Measurements from ENCODE around the gene SHROOM3.

The SHROOM3 gene

GRCh38 chr4:76782837-76783236, 347.8 kb downstream of the SHROOM3 start:
- TF ChIP-seq CTCF (IDR thresholded peaks at IDR 0.05; ENCODE audit: low read depth, low read length): no peak
- H3K27me3 ChIP-seq: no peaks in the 10 kb centered on the region
- H3K36me3 ChIP-seq: peaks cover 31% of the 10 kb centered on the region
- no peaks in the 10 kb centered on the region for H3K9me3 ChIP-seq
- H3K4me3 ChIP-seq (ENCODE audit: low read depth, low read length): no peak overlapping the region
- H3K4me1 ChIP-seq: no peaks in the 10 kb centered on the region
- DNase-seq: no peak

DNA sequence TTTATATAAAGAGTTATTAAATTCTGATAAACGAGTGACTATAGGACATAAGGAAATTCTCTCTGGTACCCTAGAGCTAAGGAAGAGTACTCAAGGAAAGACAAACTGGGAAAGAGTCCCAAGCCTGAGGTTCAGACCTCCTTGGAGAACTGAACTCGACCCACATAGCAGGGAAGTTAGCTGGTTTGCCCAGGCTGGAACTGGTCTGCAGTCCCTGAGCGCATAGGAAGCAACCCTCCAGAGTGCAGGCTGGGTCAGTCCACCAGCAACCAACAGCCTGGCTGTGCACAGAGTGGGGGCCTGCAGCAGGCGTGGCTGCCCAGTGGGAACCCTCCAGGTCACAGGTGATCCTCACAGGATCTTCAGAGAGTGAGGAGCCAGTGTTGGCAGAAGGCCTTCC, 348.8 kb downstream of the SHROOM3 start:
- Histone ChIP-seq H3K36me3 (peaks cover 29% of the 10 kb centered on the region), H3K27me3 (no peaks in the 10 kb centered on the region), H3K4me1 (no peaks in the 10 kb centered on the region), H3K9me3 (no peaks in the 10 kb centered on the region), H3K4me3 (ENCODE audit: low read depth, low read length) (no peak overlapping the region)
- no peak for DNase-seq
- no peak for TF ChIP-seq CTCF (IDR thresholded peaks at IDR 0.05; ENCODE audit: low read depth, low read length)

DNA sequence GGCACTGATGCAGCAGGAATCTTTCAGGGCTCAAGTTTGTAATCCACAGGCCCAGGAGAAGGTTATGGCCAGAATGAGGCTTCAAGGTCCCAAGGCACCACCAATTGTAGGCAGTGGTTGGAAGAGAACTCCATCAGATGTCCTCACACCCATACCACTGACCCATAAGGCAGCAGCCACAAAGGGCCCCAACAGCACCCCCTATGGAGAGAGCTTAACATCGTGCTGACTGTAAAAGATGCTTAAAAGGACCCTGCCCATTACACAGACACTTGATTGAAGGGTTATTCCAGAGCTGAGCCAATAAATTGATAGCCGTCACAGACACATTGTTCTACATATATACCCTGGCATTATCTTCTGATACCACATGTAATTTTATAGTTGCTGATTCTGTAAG, 349.2 kb downstream of the SHROOM3 start:
- no peaks in the 10 kb centered on the region for H3K4me1 ChIP-seq
- no peaks in the 10 kb centered on the region for H3K9me3 ChIP-seq
- peaks cover 27% of the 10 kb centered on the region for H3K36me3 ChIP-seq
- H3K4me3 ChIP-seq (ENCODE audit: low read depth, low read length): no peak overlapping the region
- TF ChIP-seq CTCF (IDR thresholded peaks at IDR 0.05; ENCODE audit: low read depth, low read length): peak; percentile 40
- H3K27me3 ChIP-seq: no peaks in the 10 kb centered on the region
- peak; percentile 23 for DNase-seq

DNA sequence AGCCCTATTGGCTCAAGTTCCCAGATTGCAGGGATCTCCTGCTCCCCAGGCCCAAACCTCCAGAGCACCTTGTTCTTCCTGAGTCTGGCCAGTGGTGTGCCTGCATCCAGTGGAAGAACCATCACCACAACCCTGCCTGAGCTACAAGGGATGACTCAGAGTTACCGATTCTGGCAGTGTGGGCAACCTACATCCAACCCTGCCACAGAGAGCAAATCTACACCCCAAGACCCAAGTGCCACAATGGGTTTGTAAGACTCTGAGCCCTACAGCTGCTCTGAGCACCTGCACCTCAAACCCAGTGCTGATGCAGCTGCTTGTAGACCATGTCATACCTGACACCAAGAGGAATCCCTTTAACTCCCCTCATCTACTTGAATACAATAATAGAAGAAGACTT, 352.9 kb downstream of the SHROOM3 start:
- TF ChIP-seq CTCF (IDR thresholded peaks at IDR 0.05; ENCODE audit: low read depth, low read length): no peak
- no peaks in the 10 kb centered on the region for H3K9me3 ChIP-seq
- no peak for DNase-seq
- H3K4me1 ChIP-seq: no peaks in the 10 kb centered on the region
- no peak overlapping the region for H3K4me3 ChIP-seq (ENCODE audit: low read depth, low read length)
- H3K27me3 ChIP-seq: no peaks in the 10 kb centered on the region
- H3K36me3 ChIP-seq: peaks cover 2% of the 10 kb centered on the region; the same call in 1 of the 2 replicates

- DNase-seq: no peak
- H3K27me3 ChIP-seq: no peaks in the 10 kb centered on the region
- H3K36me3 ChIP-seq: no peaks in the 10 kb centered on the region
- H3K4me1 ChIP-seq: no peaks in the 10 kb centered on the region
- no peaks in the 10 kb centered on the region for H3K9me3 ChIP-seq
- no peak for TF ChIP-seq CTCF (IDR thresholded peaks at IDR 0.05; ENCODE audit: low read depth, low read length)
- H3K4me3 ChIP-seq (ENCODE audit: low read depth, low read length): no peak overlapping the region
Observed at GRCh38 chr4:76790377-76790776, 355.3 kb downstream of the SHROOM3 start.

DNA sequence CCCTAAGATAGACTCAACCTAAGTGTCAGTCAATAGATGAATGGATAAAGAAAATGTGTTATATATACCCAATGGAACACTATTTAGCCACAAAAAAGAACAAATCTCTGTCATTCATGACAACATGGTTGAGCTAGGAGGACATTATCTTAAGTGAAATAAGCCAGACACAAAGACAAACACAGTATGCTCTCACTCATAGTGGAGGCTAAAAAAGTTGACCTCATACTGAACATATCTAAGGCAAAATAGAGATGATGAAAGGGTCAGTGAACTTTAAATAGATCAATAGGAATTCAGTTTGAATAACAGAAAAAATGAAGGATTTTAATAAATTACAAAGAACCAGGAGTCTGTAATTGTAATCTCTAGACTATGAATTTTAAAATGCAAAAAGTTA, 356.4 kb downstream of the SHROOM3 start:
- no peak for DNase-seq

More for the DNA sequence above, 356.4 kb downstream of the SHROOM3 start:
- H3K4me1 ChIP-seq: no peaks in the 10 kb centered on the region
- no peak for TF ChIP-seq CTCF (IDR thresholded peaks at IDR 0.05; ENCODE audit: low read depth, low read length)
- H3K4me3 ChIP-seq (ENCODE audit: low read depth, low read length): no peak overlapping the region
- no peaks in the 10 kb centered on the region for H3K9me3 ChIP-seq
- no peaks in the 10 kb centered on the region for H3K36me3 ChIP-seq
- H3K27me3 ChIP-seq: no peaks in the 10 kb centered on the region

Data from BE2C (cell line).